Neural progenitor cell (in vitro differentiated cells): ENCODE results near the gene PPIL4. TPM values are rescaled to one million over a fixed set of nuclear protein-coding genes. Genes with fewer than 3 reads are reported as not detected.
A peak's percentile ranks its signal among the peaks of the same experiment; 100 is the strongest.

Experiments
- DNase-seq: peaks from one replicate; pipeline ENCODE4 v3.0.0-alpha.2; 2016; ENCODE audit warnings: low spot score
- H2AFZ ChIP-seq: fragments of 200-600 bp; sonication (generic); replicated peaks from 2 replicates; pipeline ENCODE4 v1.6.1; 2016; ENCODE audit warnings: antibody characterized with exemption
- H3F3A ChIP-seq: fragments of 200-600 bp; sonication (generic); 2 replicates; pipeline ENCODE4 v1.6.1; 2016; ENCODE audit warnings: antibody characterized with exemption, low read depth
- H3K27ac ChIP-seq: fragments of 200-600 bp; sonication (generic); 2 replicates; pipeline ENCODE4 v1.5.1; 2016; ENCODE audit warnings: mild to moderate bottlenecking
- H3K27me3 ChIP-seq: fragments of 200-600 bp; sonication (generic); 2 replicates; pipeline ENCODE4 v1.6.1; 2016; ENCODE audit warnings: mild to moderate bottlenecking, moderate library complexity
- H3K36me3 ChIP-seq: fragments of 200-600 bp; sonication (generic); 2 replicates; pipeline ENCODE4 v1.5.1; 2016
- H3K4me1 ChIP-seq: fragments of 200-600 bp; sonication (generic); 2 replicates; pipeline ENCODE4 v1.6.1; 2016; ENCODE audit warnings: mixed run types
- H3K4me2 ChIP-seq: fragments of 200-600 bp; sonication (generic); 2 replicates; pipeline ENCODE4 v1.6.1; 2016
- H3K4me3 ChIP-seq: fragments of 200-600 bp; sonication (generic); 2 replicates; pipeline ENCODE4 v1.5.1; 2016
- H3K79me2 ChIP-seq: fragments of 200-600 bp; sonication (generic); 2 replicates; pipeline ENCODE4 v1.6.1; 2016; ENCODE audit warnings: low read depth
- H3K9ac ChIP-seq: fragments of 200-600 bp; sonication (generic); 2 replicates; pipeline ENCODE4 v1.6.1; 2016
- H3K9me3 ChIP-seq: fragments of 200-600 bp; sonication (generic); 2 replicates; pipeline ENCODE4 v1.5.1; 2016; ENCODE audit warnings: low read depth
- H4K20me1 ChIP-seq: fragments of 200-600 bp; sonication (generic); 2 replicates; pipeline ENCODE4 v1.6.1; 2016; ENCODE audit warnings: low read depth
- H3K27ac Mint-ChIP-seq: 3 replicates; pipeline ENCODE4 v1.8.0; 2021; ENCODE audit warnings: mixed read lengths
- H3K27me3 Mint-ChIP-seq: 2 replicates; pipeline ENCODE4 v1.8.0; 2022; ENCODE audit warnings: low read depth, mild to moderate bottlenecking, inconsistent platforms, moderate library complexity, mixed read lengths; ENCODE audit not compliant: insufficient read depth
- H3K36me3 Mint-ChIP-seq: 3 replicates; pipeline ENCODE4 v1.8.0; 2021; ENCODE audit warnings: mixed read lengths
- H3K4me1 Mint-ChIP-seq: 3 replicates; pipeline ENCODE4 v1.8.0; 2021; ENCODE audit warnings: mixed read lengths
- H3K4me3 Mint-ChIP-seq: 3 replicates; pipeline ENCODE4 v1.8.0; 2021; ENCODE audit warnings: mild to moderate bottlenecking, moderate library complexity, mixed read lengths
- H3K9me3 Mint-ChIP-seq: 3 replicates; pipeline ENCODE4 v1.8.0; 2020; ENCODE audit warnings: mixed read lengths
- EZH2 ChIP-seq: fragments of 200-600 bp; sonication (generic); IDR thresholded peaks from 2 replicates; pipeline ENCODE4 v1.6.1; 2017; ENCODE audit warnings: antibody characterized with exemption, mild to moderate bottlenecking, moderate library complexity
- EZH2phosphoT487 ChIP-seq: fragments of 200-600 bp; sonication (generic); IDR thresholded peaks from 2 replicates; pipeline ENCODE4 v1.6.1; 2017; ENCODE audit warnings: antibody characterized with exemption
- total RNA-seq: library from RNA; depleted of rRNA; stranded (reverse); fragments of >200 nt; gene quantifications from 2 replicates; pipeline ENCODE4 v1.2.3, GENCODE V29; 2015; ENCODE audit warnings: low replicate concordance
- TF ChIP-seq, protein P1 (sequence below): fragments of 200-600 bp; sonication (generic); IDR thresholded peaks from 2 replicates; pipeline ENCODE4 v1.5.1; 2017; ENCODE audit warnings: antibody characterized with exemption, mild to moderate bottlenecking

PPIL4 gene
- total RNA-seq, 1 donor from 2014 or later: 80.6 TPM

DNA sequence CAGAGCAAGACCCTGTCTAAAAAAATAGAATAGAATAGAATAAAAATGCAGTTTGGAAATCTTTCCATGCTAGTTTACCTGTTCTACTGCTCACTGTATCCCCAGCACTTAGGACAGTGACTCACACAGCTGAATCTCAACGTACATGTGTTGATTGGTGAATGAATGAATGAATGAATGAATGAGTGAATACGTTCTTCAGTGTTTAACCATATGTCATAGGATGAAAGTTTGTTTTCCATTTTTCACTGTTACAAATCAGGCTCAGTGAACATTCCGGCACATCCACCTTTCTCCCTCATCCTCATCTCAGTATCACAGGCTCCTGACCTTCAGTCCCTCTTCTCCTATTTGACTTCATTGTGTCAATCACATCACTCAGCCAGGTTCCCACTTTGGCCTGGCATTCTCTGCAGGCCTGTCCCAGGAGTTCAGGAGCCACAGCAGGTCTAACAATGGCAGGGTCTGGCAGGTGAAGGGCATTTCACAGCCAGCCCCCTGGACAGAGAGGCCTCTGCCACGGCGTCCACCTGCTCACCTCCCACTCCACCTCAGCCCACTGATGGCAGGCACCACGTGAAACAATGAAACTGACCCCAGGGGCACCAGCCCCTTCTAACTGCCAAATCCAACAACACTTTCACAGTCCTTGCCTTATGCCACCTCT, 68.9 kb downstream of the PPIL4 start:
- H3K4me3 Mint-ChIP-seq: no peak overlapping the region
- TF ChIP-seq, protein P1, sequence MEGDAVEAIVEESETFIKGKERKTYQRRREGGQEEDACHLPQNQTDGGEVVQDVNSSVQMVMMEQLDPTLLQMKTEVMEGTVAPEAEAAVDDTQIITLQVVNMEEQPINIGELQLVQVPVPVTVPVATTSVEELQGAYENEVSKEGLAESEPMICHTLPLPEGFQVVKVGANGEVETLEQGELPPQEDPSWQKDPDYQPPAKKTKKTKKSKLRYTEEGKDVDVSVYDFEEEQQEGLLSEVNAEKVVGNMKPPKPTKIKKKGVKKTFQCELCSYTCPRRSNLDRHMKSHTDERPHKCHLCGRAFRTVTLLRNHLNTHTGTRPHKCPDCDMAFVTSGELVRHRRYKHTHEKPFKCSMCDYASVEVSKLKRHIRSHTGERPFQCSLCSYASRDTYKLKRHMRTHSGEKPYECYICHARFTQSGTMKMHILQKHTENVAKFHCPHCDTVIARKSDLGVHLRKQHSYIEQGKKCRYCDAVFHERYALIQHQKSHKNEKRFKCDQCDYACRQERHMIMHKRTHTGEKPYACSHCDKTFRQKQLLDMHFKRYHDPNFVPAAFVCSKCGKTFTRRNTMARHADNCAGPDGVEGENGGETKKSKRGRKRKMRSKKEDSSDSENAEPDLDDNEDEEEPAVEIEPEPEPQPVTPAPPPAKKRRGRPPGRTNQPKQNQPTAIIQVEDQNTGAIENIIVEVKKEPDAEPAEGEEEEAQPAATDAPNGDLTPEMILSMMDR: no peak
- no peak for TF ChIP-seq EZH2
- no peak for TF ChIP-seq EZH2phosphoT487
- no peak overlapping the region for H3K9ac ChIP-seq
- no peak overlapping the region for H3K27ac Mint-ChIP-seq
- no peaks in the 10 kb centered on the region for H3K27me3 Mint-ChIP-seq
- no peak overlapping the region for H3K27ac ChIP-seq
- no peaks in the 10 kb centered on the region for H4K20me1 ChIP-seq
- no peaks in the 10 kb centered on the region for H3K36me3 Mint-ChIP-seq
- no peaks in the 10 kb centered on the region for H3K79me2 ChIP-seq
- no peak for DNase-seq
- H2AFZ ChIP-seq: no peak overlapping the region
- H3K4me2 ChIP-seq: no peak overlapping the region
- H3K36me3 ChIP-seq: no peaks in the 10 kb centered on the region
- H3K9me3 Mint-ChIP-seq: no peaks in the 10 kb centered on the region
- H3F3A ChIP-seq: no peaks in the 10 kb centered on the region
- H3K4me1 ChIP-seq: peaks cover 9% of the 10 kb centered on the region
- H3K9me3 ChIP-seq: no peaks in the 10 kb centered on the region
- no peaks in the 10 kb centered on the region for H3K27me3 ChIP-seq
- H3K4me3 ChIP-seq: no peak overlapping the region
- H3K4me1 Mint-ChIP-seq: peaks cover 18% of the 10 kb centered on the region

DNA sequence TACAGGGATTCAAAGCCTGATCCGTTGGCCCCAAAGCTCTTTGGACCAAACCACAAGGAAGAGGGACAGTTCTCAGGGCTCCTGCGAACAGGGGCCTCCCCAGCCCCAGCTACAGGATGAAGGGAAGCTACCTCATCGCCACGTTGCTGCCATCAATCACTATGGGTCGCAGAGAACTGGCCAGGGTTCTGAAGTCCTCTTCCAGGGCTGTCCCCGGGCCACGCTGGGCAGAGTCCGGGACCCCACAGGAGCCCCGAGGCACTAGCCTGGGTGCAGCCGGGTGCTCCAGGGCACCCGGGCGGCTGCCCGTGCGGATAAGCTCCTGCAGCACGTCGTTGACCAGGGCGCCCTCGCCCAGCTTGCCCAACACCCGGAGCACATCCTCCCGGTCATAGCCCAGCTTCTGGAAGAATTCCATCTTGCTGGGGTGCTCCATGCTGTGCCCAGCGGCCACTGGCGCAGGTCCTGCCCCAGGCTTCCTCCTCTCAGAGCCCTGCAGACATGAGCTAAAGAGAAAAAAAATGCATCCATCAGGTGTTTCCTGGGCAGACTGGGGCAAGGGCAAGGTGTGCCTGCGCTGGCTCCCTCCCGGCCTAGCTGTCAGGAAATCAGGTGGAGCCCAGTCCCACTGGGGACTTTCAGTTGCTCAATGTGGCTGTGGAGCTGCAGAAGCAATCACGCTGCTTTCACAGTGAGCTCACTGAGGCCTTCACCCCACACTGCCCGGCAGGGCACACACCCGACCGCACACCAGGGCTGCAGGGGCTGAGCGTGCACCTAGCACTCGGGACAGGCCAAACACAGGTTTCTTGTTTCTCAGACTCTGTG, 71.5 kb downstream of the PPIL4 start:
- TF ChIP-seq EZH2: no peak
- TF ChIP-seq, protein P1: no peak
- no peak for TF ChIP-seq EZH2phosphoT487
- H3K36me3 ChIP-seq: no peaks in the 10 kb centered on the region
- H3K4me1 Mint-ChIP-seq: peaks cover 11% of the 10 kb centered on the region
- no peak overlapping the region for H3K9ac ChIP-seq
- no peak overlapping the region for H3K4me3 ChIP-seq
- H3K9me3 ChIP-seq: no peaks in the 10 kb centered on the region
- no peaks in the 10 kb centered on the region for H3K27me3 ChIP-seq
- peaks cover 9% of the 10 kb centered on the region for H3K4me1 ChIP-seq
- no peaks in the 10 kb centered on the region for H3F3A ChIP-seq
- no peaks in the 10 kb centered on the region for H3K9me3 Mint-ChIP-seq
- H3K27me3 Mint-ChIP-seq: peaks cover 2% of the 10 kb centered on the region
- DNase-seq: no peak
- H3K36me3 Mint-ChIP-seq: no peaks in the 10 kb centered on the region
- no peak overlapping the region for H3K4me3 Mint-ChIP-seq
- no peaks in the 10 kb centered on the region for H4K20me1 ChIP-seq
- H2AFZ ChIP-seq: no peak overlapping the region
- H3K27ac ChIP-seq: no peak overlapping the region
- H3K4me2 ChIP-seq: no peak overlapping the region
- H3K79me2 ChIP-seq: no peaks in the 10 kb centered on the region
- H3K27ac Mint-ChIP-seq: no peak overlapping the region

DNA sequence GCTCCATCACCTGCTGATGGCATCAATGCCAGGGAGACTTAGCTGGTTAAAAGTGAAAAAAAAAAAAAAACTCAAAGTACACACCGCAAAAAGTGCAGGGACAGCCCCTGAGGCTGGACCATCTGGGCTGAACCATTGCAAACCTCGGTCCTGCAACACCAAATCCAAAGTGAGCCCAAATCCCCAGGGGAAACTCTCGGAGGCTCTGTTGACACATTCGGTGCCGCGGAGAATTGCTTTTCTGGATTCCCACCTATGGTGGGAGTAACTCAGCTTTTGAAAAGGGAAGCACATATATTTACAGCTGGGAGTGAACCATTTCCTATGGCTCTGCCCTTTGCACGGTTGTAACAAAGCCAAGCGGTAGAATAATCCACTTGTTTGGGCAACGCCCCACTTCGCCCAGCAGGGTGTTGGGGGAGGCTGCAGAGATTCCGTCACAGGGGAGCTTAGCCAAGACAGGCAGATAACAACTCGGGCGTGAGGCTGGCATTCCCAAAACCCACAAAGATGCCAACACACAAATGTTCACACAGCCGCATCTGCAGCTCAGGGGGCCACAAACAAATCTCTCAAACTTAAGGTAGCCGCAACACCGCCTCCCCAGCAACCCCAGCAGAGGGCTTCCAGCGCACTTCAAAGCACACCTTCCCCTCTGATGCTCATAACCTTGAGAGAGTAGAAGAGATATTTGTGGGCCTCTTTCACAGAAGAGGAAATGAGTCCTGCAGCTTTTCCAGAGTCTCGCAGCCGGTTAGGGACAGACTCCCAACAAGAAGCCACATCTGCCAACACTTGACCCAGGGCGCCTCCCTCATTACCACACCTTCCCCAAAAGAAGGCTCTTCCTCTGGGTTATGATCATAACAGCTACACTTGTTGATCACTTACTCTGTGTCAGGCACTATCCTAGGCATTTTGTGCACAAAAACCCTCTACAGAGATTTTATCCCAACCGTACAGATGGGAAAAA, 72.5 kb downstream of the PPIL4 start:
- H4K20me1 ChIP-seq: no peaks in the 10 kb centered on the region
- peaks cover 2% of the 10 kb centered on the region for H3K27me3 Mint-ChIP-seq
- TF ChIP-seq, protein P1: no peak
- no peak for TF ChIP-seq EZH2phosphoT487
- no peak for TF ChIP-seq EZH2
- no peaks in the 10 kb centered on the region for H3K27me3 ChIP-seq
- no peak overlapping the region for H3K9ac ChIP-seq
- no peaks in the 10 kb centered on the region for H3K79me2 ChIP-seq
- H3K9me3 Mint-ChIP-seq: no peaks in the 10 kb centered on the region
- H2AFZ ChIP-seq: peak overlapping the region; percentile 50
- no peaks in the 10 kb centered on the region for H3K9me3 ChIP-seq
- DNase-seq: peak; percentile 59
- no peaks in the 10 kb centered on the region for H3K36me3 Mint-ChIP-seq
- H3K36me3 ChIP-seq: no peaks in the 10 kb centered on the region
- peaks cover 11% of the 10 kb centered on the region for H3K4me1 Mint-ChIP-seq
- no peaks in the 10 kb centered on the region for H3F3A ChIP-seq
- H3K4me2 ChIP-seq: peak overlapping the region; percentile 35
- no peak overlapping the region for H3K27ac ChIP-seq
- H3K4me1 ChIP-seq: peaks cover 9% of the 10 kb centered on the region
- H3K4me3 Mint-ChIP-seq: no peak overlapping the region
- no peak overlapping the region for H3K27ac Mint-ChIP-seq
- H3K4me3 ChIP-seq: no peak overlapping the region
